ENCODE results near the gene WWC2. TPM values are rescaled to one million over a fixed set of nuclear protein-coding genes. Genes with fewer than 3 reads are reported as not detected.

Gene WWC2
- total RNA-seq, 1 experiment from 2014 or later: 18.9 TPM

DNA sequence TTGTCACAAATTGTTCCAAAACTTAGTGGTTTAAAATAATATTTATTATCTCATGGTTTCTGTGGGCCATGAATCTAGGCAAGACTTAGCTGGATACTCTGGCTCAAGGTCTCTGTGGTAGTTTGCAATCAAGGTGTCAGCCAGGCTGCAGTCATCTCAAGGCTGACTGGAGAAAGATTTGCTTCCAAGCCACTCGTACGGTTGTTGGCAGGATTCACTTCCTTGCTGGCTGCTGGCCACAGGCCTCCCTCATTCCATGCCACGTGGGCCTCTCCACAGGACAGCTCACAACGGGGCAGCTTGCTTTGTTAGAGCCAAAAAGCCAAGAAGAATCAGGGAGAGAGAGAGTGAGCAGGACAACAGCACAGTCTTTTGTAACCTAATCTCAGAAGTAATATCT, 101.4 kb downstream of the WWC2 start:
- peak; percentile 88 for DNase-seq (ENCODE audit: low read depth)

DNA sequence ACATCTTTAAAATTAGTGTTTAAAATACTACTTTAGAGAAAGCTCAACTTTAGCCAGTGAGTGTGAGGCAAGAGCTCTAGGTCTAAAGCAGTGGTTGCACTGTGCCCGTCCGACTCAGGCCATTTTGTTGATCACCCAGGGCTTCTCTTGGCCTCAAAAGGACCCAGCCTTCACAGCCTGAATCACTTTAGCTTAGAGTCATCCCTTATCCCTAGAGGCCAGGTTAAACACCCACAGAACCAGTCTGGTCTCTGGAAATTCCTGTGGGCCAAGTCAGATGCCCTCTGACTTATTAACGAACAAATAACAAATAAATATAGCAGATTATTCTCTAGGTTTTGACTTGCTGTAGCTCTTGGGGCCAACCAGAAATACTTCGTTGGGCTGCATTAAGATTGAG, 102.3 kb downstream of the WWC2 start:
- DNase-seq (ENCODE audit: low read depth): peak; percentile 42

DNA sequence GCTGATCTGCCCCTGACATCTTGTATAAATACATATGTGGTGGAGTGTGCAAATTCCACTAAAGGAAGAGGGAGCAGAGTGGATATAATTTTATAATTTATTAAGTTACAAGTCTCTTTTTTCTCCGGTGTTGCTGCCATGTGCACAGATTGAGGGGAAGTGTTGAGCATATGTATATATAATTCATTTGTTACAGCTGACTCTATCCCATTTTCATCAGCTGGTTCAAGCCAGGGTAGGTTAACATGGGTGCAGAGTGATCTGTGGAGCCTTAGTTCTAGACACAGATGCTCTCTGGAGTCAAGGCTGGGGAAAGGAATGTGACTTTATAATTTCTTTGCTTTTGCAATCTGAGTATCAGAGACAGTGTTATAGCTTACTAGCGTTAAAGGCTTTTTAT, 103.5 kb downstream of the WWC2 start:
- no peak for DNase-seq (ENCODE audit: low read depth)

DNA sequence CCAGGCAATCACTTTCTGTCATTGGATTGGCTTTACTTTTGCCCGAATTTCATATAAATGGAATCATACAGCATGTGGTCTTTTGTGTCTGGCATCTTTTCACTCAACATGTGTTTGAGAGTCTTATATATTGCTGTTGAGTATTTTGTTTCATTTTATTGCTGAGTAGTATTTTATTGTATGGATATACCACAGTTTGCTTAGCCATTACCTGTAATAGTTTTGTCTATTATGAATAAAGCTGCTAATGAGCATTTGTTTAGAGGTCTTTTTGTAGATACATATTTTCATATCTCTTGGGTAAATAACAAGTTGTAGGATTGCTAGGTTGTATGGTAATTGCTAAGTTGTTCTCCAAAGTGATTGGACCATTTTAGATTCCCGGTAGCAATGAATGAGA, 105.7 kb downstream of the WWC2 start:
- DNase-seq (ENCODE audit: low read depth): no peak

GRCh38 chr4:183205193-183205592, 106.1 kb downstream of the WWC2 start:
- DNase-seq (ENCODE audit: low read depth): no peak

- DNase-seq (ENCODE audit: low read depth): no peak
These were observed 106.7 kb downstream of the WWC2 start for GRCh38 chr4:183205709-183206108.

DNA sequence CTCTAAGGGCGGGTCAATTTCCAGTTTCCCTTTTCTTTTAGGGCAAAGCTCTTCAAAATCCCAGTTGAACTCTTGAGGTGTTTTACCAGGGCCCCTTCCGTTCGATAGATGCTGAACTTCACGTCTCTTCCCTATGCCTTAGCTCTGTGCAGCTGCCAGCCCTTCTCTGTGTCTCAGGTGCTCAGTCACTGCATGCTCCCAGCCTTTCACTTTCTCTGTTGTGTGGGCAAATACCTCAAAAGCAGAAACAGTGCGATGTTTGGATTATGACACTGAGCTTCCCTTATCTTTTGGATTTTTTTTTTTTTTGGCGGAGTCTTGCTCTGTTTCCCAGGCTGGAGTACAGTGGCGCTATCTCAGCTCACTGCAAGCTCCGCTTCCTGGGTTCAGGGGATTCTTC, 112.5 kb downstream of the WWC2 start:
- no peak for DNase-seq (ENCODE audit: low read depth)

GRCh38 chr4:183213996-183214395, 114.9 kb downstream of the WWC2 start:
- no peak for DNase-seq (ENCODE audit: low read depth)

- DNase-seq (ENCODE audit: low read depth): no peak
These were observed 115.9 kb downstream of the WWC2 start for GRCh38 chr4:183214912-183215488.

GRCh38 chr4:183220236-183220635, 121.2 kb downstream of the WWC2 start:
- no peak for DNase-seq (ENCODE audit: low read depth)

GRCh38 chr4:183223053-183223452, 124.0 kb downstream of the WWC2 start:
- no peak for DNase-seq (ENCODE audit: low read depth)

DNA sequence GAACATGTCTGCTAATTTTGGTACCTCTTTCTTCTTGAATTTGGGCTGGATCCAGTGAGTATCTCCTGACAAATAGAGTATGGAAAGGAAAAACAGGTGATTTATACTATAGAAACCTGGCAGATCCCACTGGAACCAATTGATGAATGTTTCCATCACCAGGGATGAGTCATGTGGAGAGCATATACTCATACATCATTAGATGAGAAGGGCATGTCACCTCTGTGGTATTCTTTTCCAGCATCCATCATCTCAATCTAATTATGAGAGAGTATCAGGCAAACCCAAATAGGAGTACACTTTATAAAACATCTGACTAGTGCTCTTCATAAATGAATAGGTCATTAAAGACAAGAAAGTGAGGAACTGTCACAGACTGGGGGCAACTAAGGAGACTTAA, 130.3 kb downstream of the WWC2 start:
- peak; percentile 14 for DNase-seq (ENCODE audit: low read depth)

DNA sequence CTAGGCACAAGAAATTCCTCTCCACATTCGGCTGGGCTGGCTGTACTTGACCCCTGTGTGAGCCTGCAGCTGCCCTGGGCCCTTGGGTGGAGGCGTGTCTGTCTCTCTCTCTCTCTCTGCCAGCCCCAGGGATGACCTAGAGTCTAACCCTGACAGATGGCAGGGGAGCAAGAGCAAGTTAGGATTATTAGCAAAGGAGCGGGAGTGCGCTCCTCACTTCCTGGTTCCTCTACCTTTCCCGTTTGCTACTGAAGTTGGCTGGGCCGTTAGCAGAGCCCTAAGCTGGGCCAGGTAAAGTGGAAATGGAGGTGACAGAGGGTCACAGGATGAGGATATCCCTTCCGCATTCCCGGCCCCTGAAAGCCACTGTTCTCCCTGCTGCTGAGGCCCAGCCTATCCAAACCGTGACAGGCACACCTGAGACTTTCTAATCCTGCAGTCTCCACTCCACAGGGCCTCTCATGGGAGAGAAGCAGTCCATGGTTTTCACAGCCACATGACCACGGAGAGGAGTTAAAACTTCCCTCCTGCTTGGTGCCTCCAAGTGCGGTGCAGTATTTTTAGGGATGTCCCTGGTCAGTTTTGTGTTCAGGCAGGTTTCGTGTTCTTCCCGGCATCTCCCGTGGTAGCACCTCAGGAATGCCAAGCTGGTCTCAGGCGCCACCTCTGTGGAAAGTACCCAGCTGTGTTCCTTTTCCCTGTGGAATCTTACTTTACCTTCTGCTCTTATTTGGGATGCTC, 141.7 kb downstream of the WWC2 start:
- no peak for DNase-seq (ENCODE audit: low read depth)

DNA sequence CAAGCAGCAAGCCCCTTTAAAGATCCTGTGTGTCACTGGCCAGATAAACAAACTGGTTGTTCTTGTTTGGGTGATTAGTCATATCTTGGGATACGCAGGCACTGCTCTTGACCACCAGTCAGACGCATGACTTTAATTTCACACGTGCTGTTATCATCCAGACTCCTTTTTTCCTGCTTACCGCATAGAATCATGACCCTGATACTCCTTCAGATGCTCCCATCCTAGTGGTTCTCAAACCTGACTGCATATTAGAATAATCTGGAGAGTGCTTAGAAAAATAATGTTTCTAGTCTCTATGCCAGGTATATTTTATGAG, 142.2 kb downstream of the WWC2 start:
- peak; percentile 56 for DNase-seq (ENCODE audit: low read depth)

GRCh38 chr4:183241721-183242151, 142.7 kb downstream of the WWC2 start:
- DNase-seq (ENCODE audit: low read depth): no peak

DNA sequence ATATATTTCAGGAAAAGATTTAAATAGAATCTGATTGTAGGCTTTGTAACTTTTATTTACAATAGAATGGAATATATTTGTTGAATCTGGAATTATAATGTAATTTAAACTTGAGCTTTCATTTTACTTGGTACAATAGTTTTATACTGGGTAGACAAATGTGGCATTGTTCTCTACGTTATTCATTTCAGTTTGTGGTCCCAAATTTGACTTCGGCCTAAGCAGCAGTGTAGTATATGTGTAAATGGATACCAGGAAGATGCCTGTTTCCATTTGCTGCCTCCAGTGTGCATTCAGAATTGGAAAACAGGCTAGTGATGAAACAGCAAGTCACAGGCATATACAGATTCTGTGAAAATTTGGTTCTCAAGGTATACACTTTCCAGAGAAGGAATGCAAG, 143.2 kb downstream of the WWC2 start:
- no peak for DNase-seq (ENCODE audit: low read depth)

GRCh38 chr4:183244019-183244418, 145.0 kb downstream of the WWC2 start:
- DNase-seq (ENCODE audit: low read depth): no peak

DNA sequence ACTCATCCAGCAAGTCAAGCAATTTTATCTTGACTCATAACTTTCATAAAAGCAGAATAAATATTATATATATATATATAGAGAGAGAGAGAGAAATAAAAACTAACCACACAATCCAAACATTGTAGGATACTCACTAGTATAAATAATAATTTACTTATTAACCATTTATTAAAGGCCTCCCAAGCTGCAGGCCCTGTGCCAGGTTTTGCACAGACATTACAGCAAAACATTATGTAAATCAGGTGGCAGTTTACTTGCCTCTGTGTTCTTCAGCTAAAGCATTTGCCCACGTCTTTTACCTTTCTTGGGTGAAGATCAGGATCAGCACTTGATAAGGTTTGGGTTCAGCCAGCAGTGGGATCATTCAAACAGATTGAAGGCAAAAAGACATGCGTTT, 145.4 kb downstream of the WWC2 start:
- DNase-seq (ENCODE audit: low read depth): no peak

DNA sequence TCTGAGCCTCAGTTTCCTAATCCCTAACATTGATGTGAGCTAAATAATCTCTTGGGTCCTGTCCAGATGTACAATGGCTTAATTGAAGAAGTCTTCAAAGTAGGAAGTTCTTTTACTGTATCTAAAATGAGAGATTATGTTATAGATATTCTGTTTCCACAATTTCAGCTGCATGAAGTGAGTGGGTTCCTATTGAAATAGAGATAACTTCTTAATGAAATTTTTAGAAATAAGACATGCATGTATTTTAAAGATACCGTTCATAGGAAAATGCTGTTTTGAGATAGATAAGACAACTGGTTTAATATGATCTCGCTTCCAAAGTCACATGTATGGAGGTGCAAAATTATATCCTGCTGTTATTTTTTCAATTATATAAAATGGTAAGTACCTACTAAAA, 149.1 kb downstream of the WWC2 start:
- DNase-seq (ENCODE audit: low read depth): no peak

- DNase-seq (ENCODE audit: low read depth): peak; percentile 19
These were observed 150.8 kb downstream of the WWC2 start for GRCh38 chr4:183249854-183250253.

- no peak for DNase-seq (ENCODE audit: low read depth)
These were observed 151.8 kb downstream of the WWC2 start for GRCh38 chr4:183250831-183251230.

GRCh38 chr4:183252959-183253358, 153.9 kb downstream of the WWC2 start:
- no peak for DNase-seq (ENCODE audit: low read depth)

GRCh38 chr4:183253451-183253850, 154.4 kb downstream of the WWC2 start:
- no peak for DNase-seq (ENCODE audit: low read depth)

- DNase-seq (ENCODE audit: low read depth): no peak
These were observed 155.1 kb downstream of the WWC2 start for GRCh38 chr4:183254162-183254561.
